Karpas-422 (cell line): ENCODE results near the gene ONECUT1. TPM values are rescaled to one million over a fixed set of nuclear protein-coding genes. Genes with fewer than 3 reads are reported as not detected.

Experiments used
- DNase-seq: peaks from one replicate; pipeline ENCODE4 v3.0.0-alpha.2; 2015
- H2AFZ ChIP-seq: fragments of 200-600 bp; sonication (generic); 2 replicates; pipeline ENCODE4 v1.6.1; 2014; ENCODE audit warnings: antibody characterized with exemption, low read length, mixed read lengths
- H3K27ac ChIP-seq: fragments of 200-600 bp; sonication (generic); 2 replicates; pipeline ENCODE4 v1.5.1; 2014; ENCODE audit warnings: mild to moderate bottlenecking, low read length, moderate library complexity
- H3K27me3 ChIP-seq: fragments of 200-600 bp; sonication (generic); 2 replicates; pipeline ENCODE4 v1.6.1; 2014; ENCODE audit warnings: low read length, mixed read lengths
- H3K36me3 ChIP-seq: fragments of 200-600 bp; sonication (generic); 2 replicates; pipeline ENCODE4 v1.6.1; 2014; ENCODE audit warnings: low read length, mixed read lengths; ENCODE audit not compliant: insufficient read depth
- H3K4me1 ChIP-seq: fragments of 200-600 bp; sonication (generic); 2 replicates; pipeline ENCODE4 v1.6.1; 2014; ENCODE audit warnings: mild to moderate bottlenecking, low read length, mixed read lengths
- H3K4me2 ChIP-seq: fragments of 200-600 bp; sonication (generic); 2 replicates; pipeline ENCODE4 v1.6.1; 2014; ENCODE audit warnings: low read length, low read depth, mild to moderate bottlenecking; ENCODE audit not compliant: poor library complexity, severe bottlenecking
- H3K4me3 ChIP-seq: fragments of 200-600 bp; sonication (generic); 2 replicates; pipeline ENCODE4 v1.5.1; 2014; ENCODE audit warnings: mild to moderate bottlenecking, antibody characterized with exemption, low read length, mixed read lengths
- H3K79me2 ChIP-seq: fragments of 200-600 bp; sonication (generic); 2 replicates; pipeline ENCODE4 v1.6.1; 2014; ENCODE audit warnings: mild to moderate bottlenecking, low read length, mixed read lengths
- H3K9ac ChIP-seq: fragments of 200-600 bp; sonication (generic); 2 replicates; pipeline ENCODE4 v1.6.0; 2014; ENCODE audit warnings: low read length
- H3K9me2 ChIP-seq: fragments of 200-600 bp; sonication (generic), shearing (Covaris generic); replicated peaks from 2 replicates; pipeline ENCODE4 v1.6.0; 2014; ENCODE audit warnings: mild to moderate bottlenecking, low read length, moderate library complexity; ENCODE audit not compliant: insufficient read depth
- H3K9me3 ChIP-seq: fragments of 300-700, 200-600 bp; sonication (generic); 2 replicates; pipeline ENCODE4 v1.6.1; 2014; ENCODE audit warnings: low read length, mixed read lengths
- H4K20me1 ChIP-seq: fragments of 200-600 bp; sonication (generic); 2 replicates; pipeline ENCODE4 v1.6.1; 2014; ENCODE audit warnings: mild to moderate bottlenecking, antibody characterized with exemption, low read length, low read depth; ENCODE audit not compliant: insufficient read depth
- total RNA-seq: library from RNA; depleted of rRNA; stranded (reverse); fragments of >200 nt; shearing (Covaris generic); gene quantifications from 2 replicates; pipeline ENCODE4 v1.2.3, GENCODE V29; 2014; ENCODE audit warnings: low replicate concordance

The ONECUT1 gene
- total RNA-seq, 1 experiment from 2014 or later, result 0.45 TPM

- no peak overlapping the region for H3K4me3 ChIP-seq
- no peak for DNase-seq
- H3K9ac ChIP-seq, result no peak overlapping the region
- H3K27me3 ChIP-seq, result no peaks in the 10 kb centered on the region
- no peaks in the 10 kb centered on the region for H3K36me3 ChIP-seq
- H3K9me3 ChIP-seq, result no peaks in the 10 kb centered on the region
- no peaks in the 10 kb centered on the region for H3K4me1 ChIP-seq
- H3K4me2 ChIP-seq, result no peak overlapping the region
- H3K9me2 ChIP-seq, result no peaks in the 10 kb centered on the region
- H2AFZ ChIP-seq, result no peak overlapping the region
- no peaks in the 10 kb centered on the region for H3K79me2 ChIP-seq
- no peaks in the 10 kb centered on the region for H4K20me1 ChIP-seq
- H3K27ac ChIP-seq, result no peak overlapping the region
These were observed 11.0 kb upstream of the ONECUT1 start for GRCh38 chr15:52800828-52801747.

GRCh38 chr15:52799145-52799811, 9.1 kb upstream of the ONECUT1 start:
- Histone ChIP-seq H3K27me3 (no peaks in the 10 kb centered on the region), H3K27ac (no peak overlapping the region), H3K4me3 (no peak overlapping the region), H3K4me2 (no peak overlapping the region), H3K9me2 (no peaks in the 10 kb centered on the region), H3K79me2 (no peaks in the 10 kb centered on the region), H4K20me1 (no peaks in the 10 kb centered on the region), H3K9ac (no peak overlapping the region), H2AFZ (no peak overlapping the region), H3K4me1 (no peaks in the 10 kb centered on the region), H3K9me3 (no peaks in the 10 kb centered on the region), H3K36me3 (no peaks in the 10 kb centered on the region)
- no peak for DNase-seq

- Histone ChIP-seq H3K27me3 (no peaks in the 10 kb centered on the region), H3K4me2 (no peak overlapping the region), H3K4me1 (no peaks in the 10 kb centered on the region), H4K20me1 (no peaks in the 10 kb centered on the region), H2AFZ (no peak overlapping the region), H3K79me2 (no peaks in the 10 kb centered on the region), H3K4me3 (no peak overlapping the region), H3K36me3 (no peaks in the 10 kb centered on the region), H3K9ac (no peak overlapping the region), H3K9me3 (no peaks in the 10 kb centered on the region), H3K9me2 (no peaks in the 10 kb centered on the region), H3K27ac (no peak overlapping the region)
- DNase-seq, result no peak
These were observed 8.5 kb upstream of the ONECUT1 start for GRCh38 chr15:52798529-52799101.

- Histone ChIP-seq H4K20me1 (no peaks in the 10 kb centered on the region), H3K27ac (no peak overlapping the region), H2AFZ (no peak overlapping the region), H3K4me3 (no peak overlapping the region), H3K9me3 (no peaks in the 10 kb centered on the region), H3K4me1 (peaks cover 4% of the 10 kb centered on the region), H3K9ac (no peak overlapping the region), H3K36me3 (no peaks in the 10 kb centered on the region), H3K9me2 (no peaks in the 10 kb centered on the region), H3K4me2 (no peak overlapping the region), H3K27me3 (no peaks in the 10 kb centered on the region), H3K79me2 (no peaks in the 10 kb centered on the region)
- no peak for DNase-seq
These were observed 7.7 kb upstream of the ONECUT1 start for GRCh38 chr15:52797625-52798501.

GRCh38 chr15:52796753-52797520, 6.8 kb upstream of the ONECUT1 start:
- Histone ChIP-seq H3K79me2 (no peaks in the 10 kb centered on the region), H3K36me3 (no peaks in the 10 kb centered on the region), H3K27ac (no peak overlapping the region), H3K9me2 (no peaks in the 10 kb centered on the region), H3K27me3 (no peaks in the 10 kb centered on the region), H3K4me3 (no peak overlapping the region), H3K4me1 (peaks cover 10% of the 10 kb centered on the region), H3K9ac (no peak overlapping the region), H4K20me1 (no peaks in the 10 kb centered on the region), H2AFZ (no peak overlapping the region), H3K4me2 (no peak overlapping the region), H3K9me3 (no peaks in the 10 kb centered on the region)
- no peak for DNase-seq

GRCh38 chr15:52796228-52796521, 6.0 kb upstream of the ONECUT1 start:
- Histone ChIP-seq H3K4me3 (no peak overlapping the region), H3K36me3 (no peaks in the 10 kb centered on the region), H2AFZ (no peak overlapping the region), H3K79me2 (no peaks in the 10 kb centered on the region), H3K9me3 (no peaks in the 10 kb centered on the region), H4K20me1 (no peaks in the 10 kb centered on the region), H3K4me1 (peaks cover 10% of the 10 kb centered on the region), H3K27me3 (no peaks in the 10 kb centered on the region), H3K9me2 (no peaks in the 10 kb centered on the region), H3K4me2 (no peak overlapping the region), H3K27ac (no peak overlapping the region), H3K9ac (no peak overlapping the region)
- no peak for DNase-seq

- H3K36me3 ChIP-seq, result no peaks in the 10 kb centered on the region
- no peak overlapping the region for H3K4me2 ChIP-seq
- peaks cover 10% of the 10 kb centered on the region for H3K4me1 ChIP-seq
- DNase-seq, result no peak
- H3K9me2 ChIP-seq, result no peaks in the 10 kb centered on the region
- no peaks in the 10 kb centered on the region for H3K9me3 ChIP-seq
- H3K79me2 ChIP-seq, result no peaks in the 10 kb centered on the region
- H3K4me3 ChIP-seq, result no peak overlapping the region
- no peak overlapping the region for H3K27ac ChIP-seq
- H2AFZ ChIP-seq, result no peak overlapping the region
- H3K27me3 ChIP-seq, result no peaks in the 10 kb centered on the region
- no peaks in the 10 kb centered on the region for H4K20me1 ChIP-seq
- no peak overlapping the region for H3K9ac ChIP-seq
These were observed 5.5 kb upstream of the ONECUT1 start for GRCh38 chr15:52795464-52796227.
